Rectal smooth muscle tissue (tissue), 1 donor: ENCODE measurements around the gene VWA5B1.
"Not testable (repeated sequence)": the region's sequence is repeated elsewhere in the genome, so short reads cannot be mapped to it uniquely, and the experiment has no call there.

Experiments used
- H3K27ac ChIP-seq: one replicate; pipeline ENCODE4 v1.7.0; 2013; ENCODE audit warnings: low read depth, low read length, inconsistent platforms
- H3K27me3 ChIP-seq: one replicate; pipeline ENCODE4 v1.7.0; 2013; ENCODE audit warnings: low read length; ENCODE audit not compliant: control insufficient read depth, insufficient read depth
- H3K36me3 ChIP-seq: one replicate; pipeline ENCODE4 v1.7.0; 2013; ENCODE audit warnings: low read length; ENCODE audit not compliant: control insufficient read depth, insufficient read depth
- H3K4me1 ChIP-seq: one replicate; pipeline ENCODE4 v1.7.0; 2013; ENCODE audit warnings: low read length; ENCODE audit not compliant: control insufficient read depth, insufficient read depth
- H3K4me3 ChIP-seq: one replicate; pipeline ENCODE4 v1.7.0; 2013; ENCODE audit warnings: low read length
- H3K9ac ChIP-seq: one replicate; pipeline ENCODE4 v1.7.0; 2013; ENCODE audit warnings: low read length

VWA5B1 gene

DNA sequence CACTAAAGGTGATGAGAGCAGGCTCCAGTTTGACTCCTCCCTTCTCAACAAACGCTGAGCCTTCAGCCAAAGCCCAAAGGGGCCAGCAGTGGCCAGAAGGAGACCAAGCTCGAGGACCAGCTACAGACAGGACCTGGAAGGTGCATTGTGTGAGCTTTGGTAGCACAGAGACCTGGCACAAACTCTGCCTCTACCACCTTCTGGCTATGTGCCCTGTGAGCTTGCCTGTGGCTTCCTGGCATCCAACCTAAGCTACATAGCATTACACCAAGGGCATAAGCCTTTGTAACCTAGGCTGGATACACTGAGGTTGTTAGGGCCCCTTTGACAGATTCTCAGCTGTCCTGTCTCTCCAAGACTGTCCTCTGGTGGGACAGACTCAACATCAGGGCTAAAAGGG, 6.6 kb upstream of the VWA5B1 start:
- Histone ChIP-seq H3K36me3 (no peaks in the 10 kb centered on the region), H3K27me3 (no peaks in the 10 kb centered on the region), H3K4me3 (no peak overlapping the region), H3K27ac (no peak overlapping the region), H3K9ac (no peak overlapping the region), H3K4me1 (no peaks in the 10 kb centered on the region)

DNA sequence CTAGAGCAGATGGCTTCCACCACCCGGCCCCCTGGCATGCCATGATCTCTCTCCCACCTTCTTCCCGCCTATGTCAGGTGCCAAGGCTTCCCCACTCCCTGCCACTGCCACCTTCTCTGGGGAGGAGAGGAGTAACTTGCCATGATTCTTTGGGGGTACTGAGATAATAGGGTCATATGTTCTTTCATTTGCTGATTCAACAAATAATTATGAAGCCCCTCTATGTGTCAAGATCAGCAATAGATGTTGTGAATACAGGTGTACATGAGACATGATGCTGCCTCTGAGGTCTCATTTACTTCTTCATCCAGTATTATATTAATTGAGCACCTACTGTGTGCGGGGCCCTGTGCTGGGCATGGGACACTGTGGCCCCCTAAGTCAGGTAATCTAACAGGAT, 6.0 kb upstream of the VWA5B1 start:
- H3K36me3 ChIP-seq = no peaks in the 10 kb centered on the region
- no peaks in the 10 kb centered on the region for H3K4me1 ChIP-seq
- H3K27me3 ChIP-seq = no peaks in the 10 kb centered on the region
- no peak overlapping the region for H3K27ac ChIP-seq
- H3K9ac ChIP-seq = no peak overlapping the region
- H3K4me3 ChIP-seq = no peak overlapping the region

DNA sequence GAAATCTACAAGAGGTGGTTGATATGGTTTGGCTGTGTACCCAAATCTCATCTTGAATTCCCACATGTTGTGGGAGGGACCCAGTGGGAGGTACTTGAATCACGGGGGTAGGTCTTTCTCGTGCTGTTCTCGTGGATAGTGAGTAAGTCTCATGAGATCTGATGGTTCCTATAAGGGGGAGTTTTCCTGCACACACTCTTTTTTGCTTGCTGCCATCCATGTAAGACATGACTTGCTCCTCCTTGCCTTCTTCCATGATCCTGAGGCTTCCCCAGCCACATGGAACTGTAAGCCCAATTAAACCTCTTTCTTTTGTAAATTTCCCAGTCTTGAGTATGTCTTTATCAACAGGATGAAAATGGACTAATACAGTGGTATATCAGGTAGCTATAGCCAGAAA, 5.2 kb upstream of the VWA5B1 start:
- no peaks in the 10 kb centered on the region for H3K27me3 ChIP-seq
- no peak overlapping the region for H3K9ac ChIP-seq
- H3K4me3 ChIP-seq = no peak overlapping the region
- no peaks in the 10 kb centered on the region for H3K36me3 ChIP-seq
- H3K4me1 ChIP-seq = no peaks in the 10 kb centered on the region
- no peak overlapping the region for H3K27ac ChIP-seq

DNA sequence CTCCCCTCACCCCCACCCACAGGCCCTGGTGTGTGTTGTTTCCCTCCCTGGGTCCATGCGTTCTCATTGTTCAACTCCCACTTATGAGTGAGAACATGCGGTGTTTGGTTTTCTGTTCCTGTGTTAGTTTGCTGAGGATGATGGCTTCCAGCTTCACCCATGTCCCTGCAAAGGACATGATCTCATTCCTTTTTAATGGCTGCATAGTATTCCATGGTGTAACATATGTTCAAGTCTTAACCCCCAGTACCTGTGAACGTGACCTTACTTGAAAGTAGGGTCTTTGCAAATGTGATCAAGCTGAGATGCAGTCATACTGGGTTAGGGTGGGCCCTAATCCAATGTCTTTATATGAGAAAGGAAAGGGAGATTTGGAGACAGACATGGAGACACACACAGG, 3.0 kb upstream of the VWA5B1 start:
- not testable (repeated sequence) for H3K27me3 ChIP-seq, H3K27ac ChIP-seq, H3K4me1 ChIP-seq, H3K36me3 ChIP-seq, H3K9ac ChIP-seq, H3K4me3 ChIP-seq

DNA sequence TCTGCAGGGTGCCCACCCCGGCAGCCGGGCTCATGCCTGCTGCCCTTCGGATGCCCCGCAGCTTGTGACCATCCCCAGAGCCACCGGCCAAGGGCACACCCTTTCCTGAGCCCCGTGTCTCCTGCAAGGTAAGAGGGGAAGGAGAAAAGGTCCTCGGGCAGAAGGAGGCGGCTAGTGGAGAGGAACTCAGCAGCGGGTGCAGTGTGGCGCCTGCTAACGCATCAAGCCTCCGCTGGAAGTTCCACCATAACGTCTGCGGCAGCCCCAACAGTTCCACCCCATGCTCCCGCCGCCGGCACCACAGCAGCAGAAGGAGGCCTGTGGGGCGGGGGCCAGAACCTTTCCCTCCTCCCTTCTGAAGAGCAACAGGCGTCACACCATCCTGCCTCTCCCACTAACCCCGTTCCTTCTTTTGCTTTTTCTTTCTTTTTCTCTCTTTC, 990 bp downstream of the VWA5B1 start:
- no peak overlapping the region for H3K27ac ChIP-seq
- no peak overlapping the region for H3K4me3 ChIP-seq
- no peaks in the 10 kb centered on the region for H3K4me1 ChIP-seq
- H3K36me3 ChIP-seq = no peaks in the 10 kb centered on the region
- H3K27me3 ChIP-seq = peaks cover 6% of the 10 kb centered on the region
- no peak overlapping the region for H3K9ac ChIP-seq

DNA sequence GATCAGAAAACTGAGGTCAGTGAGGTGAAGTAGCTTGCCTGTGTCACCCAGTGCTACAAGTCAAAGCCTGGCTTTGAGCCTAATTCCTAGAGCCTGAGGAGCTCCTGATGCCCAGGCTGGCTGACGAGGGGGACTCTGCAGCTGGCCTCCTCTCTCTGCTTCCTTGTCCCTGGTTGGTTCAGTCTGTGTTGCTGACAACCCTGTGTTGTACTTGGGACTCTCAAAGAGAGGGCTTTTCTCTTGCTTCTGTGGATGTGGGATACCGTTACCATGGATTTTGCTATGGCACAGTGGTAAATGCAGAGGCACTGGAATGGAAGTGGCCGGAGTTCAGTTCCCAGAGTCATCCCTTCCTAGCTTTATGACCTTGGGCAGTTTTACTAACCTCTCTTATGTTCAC, 8.0 kb downstream of the VWA5B1 start:
- no peak overlapping the region for H3K9ac ChIP-seq
- no peaks in the 10 kb centered on the region for H3K27me3 ChIP-seq
- no peaks in the 10 kb centered on the region for H3K36me3 ChIP-seq
- no peak overlapping the region for H3K4me3 ChIP-seq
- H3K27ac ChIP-seq = no peak overlapping the region
- no peaks in the 10 kb centered on the region for H3K4me1 ChIP-seq

DNA sequence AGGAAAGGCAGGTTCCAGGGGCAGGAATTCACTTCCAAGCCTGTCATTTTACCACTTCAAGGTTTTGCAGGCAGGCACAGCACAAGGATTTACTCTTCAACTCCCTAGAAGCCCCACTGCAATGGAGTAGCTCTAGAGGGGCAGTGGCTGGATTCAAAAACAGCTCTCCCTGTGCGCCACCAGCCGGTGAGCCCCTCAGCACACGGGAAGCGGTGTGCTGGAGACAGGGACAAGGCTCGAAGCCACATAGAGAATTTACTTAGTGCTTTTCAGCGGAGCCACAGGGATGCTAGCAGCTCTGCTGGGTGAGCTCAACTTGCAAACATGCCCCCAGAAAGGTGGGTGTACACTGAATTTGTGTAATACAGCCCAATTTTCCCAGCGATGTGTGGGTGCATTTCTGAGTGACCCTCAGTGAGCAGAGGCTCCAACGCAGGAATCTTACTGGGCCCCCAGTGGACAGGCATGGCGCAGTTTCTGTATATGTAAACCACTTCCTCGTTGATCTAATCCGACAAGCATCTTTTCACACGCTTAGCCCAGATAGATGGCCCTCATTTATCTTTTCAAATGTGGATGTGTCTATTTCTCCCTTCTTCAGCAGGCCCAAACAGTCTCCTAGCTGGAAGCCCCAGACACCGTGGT, 10.9 kb downstream of the VWA5B1 start:
- Histone ChIP-seq H3K4me1 (no peaks in the 10 kb centered on the region), H3K36me3 (no peaks in the 10 kb centered on the region), H3K27me3 (no peaks in the 10 kb centered on the region), H3K9ac (no peak overlapping the region), H3K27ac (no peak overlapping the region), H3K4me3 (no peak overlapping the region)

DNA sequence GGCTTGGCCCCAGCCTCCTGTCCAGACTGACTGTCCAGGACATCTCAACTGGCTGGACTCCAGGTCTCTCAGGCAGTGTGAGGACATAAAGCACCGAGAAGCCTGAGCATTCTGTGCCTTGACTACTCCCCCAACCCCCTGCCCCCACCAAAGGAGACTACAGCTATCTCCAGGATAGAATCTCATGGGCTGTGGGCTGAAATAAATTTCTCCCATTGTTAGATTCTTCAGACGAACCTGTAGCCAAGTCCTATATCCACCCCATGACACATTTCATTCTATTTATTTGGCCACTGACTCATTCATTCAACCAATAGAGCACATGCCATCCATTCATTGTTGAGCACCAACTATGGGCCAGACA, 11.4 kb downstream of the VWA5B1 start:
- Histone ChIP-seq H3K9ac (no peak overlapping the region), H3K4me1 (no peaks in the 10 kb centered on the region), H3K27me3 (no peaks in the 10 kb centered on the region), H3K4me3 (no peak overlapping the region), H3K36me3 (no peaks in the 10 kb centered on the region), H3K27ac (no peak overlapping the region)

DNA sequence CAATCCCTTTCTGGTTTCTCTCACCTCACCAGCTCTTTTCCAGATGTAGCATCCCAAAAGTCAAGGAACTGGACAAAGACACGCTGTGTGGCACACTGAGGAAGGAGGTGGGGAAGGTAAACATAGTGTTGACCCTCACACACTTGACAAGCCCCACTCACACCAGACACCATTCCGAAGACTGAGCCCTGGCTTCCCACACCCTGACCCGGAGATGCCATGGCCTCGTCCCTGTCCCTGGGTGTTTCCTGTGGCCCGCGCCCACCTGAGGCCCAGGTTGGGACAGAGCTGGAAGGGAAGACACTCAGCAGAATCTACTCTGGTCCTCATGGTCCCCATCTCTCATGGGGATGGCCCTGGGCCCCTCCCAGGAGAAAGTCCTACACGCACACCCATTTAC, 16.4 kb downstream of the VWA5B1 start:
- Histone ChIP-seq H3K4me1 (no peaks in the 10 kb centered on the region), H3K36me3 (no peaks in the 10 kb centered on the region), H3K27ac (no peak overlapping the region), H3K9ac (no peak overlapping the region), H3K4me3 (no peak overlapping the region), H3K27me3 (no peaks in the 10 kb centered on the region)

DNA sequence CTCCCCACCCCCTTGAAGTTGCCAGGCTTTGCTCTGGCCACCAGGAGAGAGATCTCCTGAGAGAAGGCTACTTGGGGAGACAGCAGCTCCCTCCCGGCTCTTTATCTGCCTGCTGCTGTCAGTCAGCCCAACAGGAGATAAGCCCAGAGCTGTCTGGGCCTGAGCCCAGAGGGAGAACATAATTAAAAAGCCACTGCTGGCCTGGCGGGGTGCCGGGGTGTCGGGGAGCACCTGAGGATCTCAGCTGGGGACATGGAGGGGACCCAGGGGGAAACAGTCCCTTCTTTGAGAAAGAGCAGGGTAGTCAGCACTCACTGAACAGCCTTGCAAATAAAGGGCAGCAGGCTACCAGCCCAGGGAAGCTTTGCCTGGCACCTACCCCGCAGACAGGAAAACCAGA, 17.9 kb downstream of the VWA5B1 start:
- H3K27ac ChIP-seq = no peak overlapping the region
- H3K4me1 ChIP-seq = no peaks in the 10 kb centered on the region
- no peaks in the 10 kb centered on the region for H3K27me3 ChIP-seq
- H3K9ac ChIP-seq = no peak overlapping the region
- H3K4me3 ChIP-seq = no peak overlapping the region
- H3K36me3 ChIP-seq = no peaks in the 10 kb centered on the region

DNA sequence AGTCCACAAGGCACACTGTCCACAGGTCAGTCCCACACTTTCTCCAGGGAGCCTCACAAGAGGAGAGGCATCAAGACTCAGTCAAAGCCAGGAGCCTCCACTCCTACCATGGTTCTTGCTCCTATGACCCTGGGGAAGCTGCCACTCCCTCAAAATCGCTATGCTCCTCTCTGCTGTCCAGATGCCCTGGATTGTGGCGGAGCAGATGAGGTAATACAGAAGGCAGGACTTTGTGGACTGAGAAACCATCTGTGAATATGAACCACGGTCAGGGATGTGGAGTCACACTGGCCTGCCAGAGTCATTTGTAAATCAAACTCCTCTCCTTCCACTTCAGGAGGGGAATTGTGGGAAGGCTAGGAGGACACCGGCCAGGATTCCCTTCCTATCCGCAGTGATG, 20.6 kb downstream of the VWA5B1 start:
- Histone ChIP-seq H3K27me3 (no peaks in the 10 kb centered on the region), H3K4me1 (no peaks in the 10 kb centered on the region), H3K36me3 (no peaks in the 10 kb centered on the region), H3K27ac (no peak overlapping the region), H3K4me3 (no peak overlapping the region), H3K9ac (no peak overlapping the region)

DNA sequence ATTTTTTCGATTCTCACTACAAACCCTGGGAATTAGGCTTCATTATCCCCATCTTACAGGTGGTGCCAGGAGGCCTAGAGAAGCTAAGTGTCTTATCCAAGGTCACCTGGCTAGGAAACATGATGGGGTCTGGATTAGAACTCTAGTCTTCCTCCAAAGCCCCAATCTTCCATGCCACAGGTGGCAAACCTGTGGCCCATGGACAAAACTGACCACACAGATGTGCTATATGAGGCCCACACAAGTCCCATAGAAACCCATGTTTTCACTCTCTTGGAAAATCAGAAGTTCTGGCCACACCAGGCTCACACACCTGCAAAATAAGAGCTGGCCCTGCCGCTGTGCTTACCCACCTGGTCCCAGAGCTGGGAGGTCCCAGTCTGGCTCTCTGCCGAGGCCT, 21.6 kb downstream of the VWA5B1 start:
- Histone ChIP-seq H3K36me3 (no peaks in the 10 kb centered on the region), H3K27me3 (no peaks in the 10 kb centered on the region), H3K9ac (no peak overlapping the region), H3K27ac (no peak overlapping the region), H3K4me3 (no peak overlapping the region), H3K4me1 (no peaks in the 10 kb centered on the region)

DNA sequence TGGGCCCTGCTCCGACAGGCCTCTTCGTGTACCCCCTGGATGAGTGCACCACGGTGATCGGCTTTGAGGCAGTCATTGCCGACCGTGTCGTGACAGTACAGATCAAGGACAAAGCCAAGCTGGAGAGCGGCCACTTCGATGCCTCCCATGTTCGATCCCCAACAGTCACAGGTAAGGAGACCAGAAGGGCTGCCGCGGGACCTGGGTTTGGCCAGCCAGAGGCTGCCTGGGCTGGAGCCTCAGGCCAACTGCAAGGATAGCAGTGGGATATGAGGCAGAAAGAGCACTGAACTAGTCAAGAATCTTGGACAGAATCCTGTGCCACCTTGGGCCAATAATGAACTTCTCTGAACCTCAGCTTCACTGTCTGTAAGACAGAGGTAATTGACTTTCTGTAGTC, 22.1 kb downstream of the VWA5B1 start:
- Histone ChIP-seq H3K4me1 (no peaks in the 10 kb centered on the region), H3K27ac (no peak overlapping the region), H3K9ac (no peak overlapping the region), H3K4me3 (no peak overlapping the region), H3K36me3 (no peaks in the 10 kb centered on the region), H3K27me3 (peaks cover 2% of the 10 kb centered on the region)
